Measurements from ENCODE around the gene TTC9.

The TTC9 gene

DNA sequence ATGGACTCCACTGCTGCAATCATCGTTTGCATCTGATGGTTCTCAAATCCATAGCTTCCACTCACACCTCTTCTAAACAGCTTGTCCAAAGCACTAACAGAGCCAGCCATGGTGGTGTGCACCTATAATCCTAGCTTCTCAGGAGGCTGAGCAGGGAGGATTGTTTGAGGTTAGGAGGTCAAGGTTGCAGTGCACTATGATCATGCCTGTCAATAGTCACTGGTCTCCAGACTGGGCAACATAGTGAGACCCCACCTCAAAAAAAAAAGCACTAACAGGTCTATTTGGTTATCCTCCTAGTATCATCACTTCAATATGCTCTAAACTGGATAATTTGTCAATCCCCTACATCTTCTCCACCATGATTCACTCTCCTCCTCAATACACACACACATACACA lies 63.2 kb downstream of the TTC9 start:
- no peak for DNase-seq
- TF ChIP-seq POLR2A (IDR thresholded peaks at IDR 0.05; ENCODE audit: low read length) (no peak), GATA1 (IDR thresholded peaks at IDR 0.05; ENCODE audit: low read depth, low read length) (no peak)

DNA sequence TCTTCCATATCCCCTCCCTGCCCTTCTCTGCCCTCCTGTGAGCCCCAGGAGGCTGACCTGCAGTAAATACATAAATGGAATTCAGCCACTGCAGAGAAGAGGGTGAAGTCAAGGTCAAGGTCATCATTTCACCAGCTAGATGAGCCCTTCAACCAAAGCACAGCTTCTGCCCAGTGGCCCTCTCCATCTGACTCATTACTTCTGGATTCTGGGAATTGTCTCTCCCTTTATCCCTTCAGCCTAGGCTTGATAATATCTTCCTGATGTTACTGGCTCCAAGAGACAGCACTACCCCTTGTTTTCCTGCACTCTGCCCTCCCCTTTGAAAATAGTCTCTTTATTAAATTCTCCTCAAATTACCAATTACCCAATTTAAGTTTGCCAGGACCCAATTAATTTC lies 64.5 kb downstream of the TTC9 start:
- TF ChIP-seq POLR2A (IDR thresholded peaks at IDR 0.05; ENCODE audit: low read length), result no peak
- TF ChIP-seq GATA1 (IDR thresholded peaks at IDR 0.05; ENCODE audit: low read depth, low read length), result no peak
- no peak for DNase-seq

DNA sequence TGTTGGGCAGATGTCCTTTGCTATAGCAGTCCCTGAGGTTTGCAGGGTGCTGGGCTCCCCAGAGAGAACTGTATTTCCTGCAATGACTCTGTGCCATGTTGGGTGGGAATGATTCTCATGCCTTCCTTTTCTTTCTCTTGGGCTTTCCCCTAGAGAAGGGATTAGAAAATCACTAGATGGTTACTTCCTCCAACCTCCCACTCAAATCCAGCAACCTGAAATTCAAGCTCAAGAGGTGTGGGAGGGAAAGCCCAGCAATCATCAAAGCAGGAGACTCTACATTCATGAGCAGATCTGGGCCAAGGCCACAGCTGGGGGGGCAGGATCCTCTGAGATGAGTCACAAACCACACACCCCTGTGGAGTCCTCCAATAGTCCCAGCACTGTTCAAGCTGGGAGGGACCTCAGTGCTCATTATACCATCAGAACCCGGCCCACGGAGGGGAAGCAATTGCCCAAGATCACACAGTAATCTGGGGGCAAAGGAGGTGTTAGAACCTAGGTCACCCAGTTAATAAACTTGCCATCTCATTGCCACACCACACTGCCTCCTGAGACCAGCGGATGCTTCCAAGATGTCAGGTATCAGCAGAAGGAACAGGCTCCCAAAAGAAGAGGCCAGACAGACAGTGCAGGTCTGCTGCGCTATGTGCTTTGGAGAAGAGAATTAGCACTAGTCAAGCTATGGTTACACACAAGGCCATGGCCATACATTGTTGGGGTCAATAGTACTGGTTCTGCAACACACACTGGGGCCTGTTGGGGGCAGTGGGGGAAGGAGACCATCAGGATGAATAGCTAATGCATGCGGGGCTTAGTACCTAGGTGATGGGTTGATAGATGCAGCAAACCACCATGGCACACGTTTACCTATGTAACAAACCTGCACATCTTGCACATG lies 65.7 kb downstream of the TTC9 start:
- DNase-seq, result no peak
- TF ChIP-seq GATA1 (IDR thresholded peaks at IDR 0.05; ENCODE audit: low read depth, low read length) (no peak), POLR2A (IDR thresholded peaks at IDR 0.05; ENCODE audit: low read length) (no peak)

DNA sequence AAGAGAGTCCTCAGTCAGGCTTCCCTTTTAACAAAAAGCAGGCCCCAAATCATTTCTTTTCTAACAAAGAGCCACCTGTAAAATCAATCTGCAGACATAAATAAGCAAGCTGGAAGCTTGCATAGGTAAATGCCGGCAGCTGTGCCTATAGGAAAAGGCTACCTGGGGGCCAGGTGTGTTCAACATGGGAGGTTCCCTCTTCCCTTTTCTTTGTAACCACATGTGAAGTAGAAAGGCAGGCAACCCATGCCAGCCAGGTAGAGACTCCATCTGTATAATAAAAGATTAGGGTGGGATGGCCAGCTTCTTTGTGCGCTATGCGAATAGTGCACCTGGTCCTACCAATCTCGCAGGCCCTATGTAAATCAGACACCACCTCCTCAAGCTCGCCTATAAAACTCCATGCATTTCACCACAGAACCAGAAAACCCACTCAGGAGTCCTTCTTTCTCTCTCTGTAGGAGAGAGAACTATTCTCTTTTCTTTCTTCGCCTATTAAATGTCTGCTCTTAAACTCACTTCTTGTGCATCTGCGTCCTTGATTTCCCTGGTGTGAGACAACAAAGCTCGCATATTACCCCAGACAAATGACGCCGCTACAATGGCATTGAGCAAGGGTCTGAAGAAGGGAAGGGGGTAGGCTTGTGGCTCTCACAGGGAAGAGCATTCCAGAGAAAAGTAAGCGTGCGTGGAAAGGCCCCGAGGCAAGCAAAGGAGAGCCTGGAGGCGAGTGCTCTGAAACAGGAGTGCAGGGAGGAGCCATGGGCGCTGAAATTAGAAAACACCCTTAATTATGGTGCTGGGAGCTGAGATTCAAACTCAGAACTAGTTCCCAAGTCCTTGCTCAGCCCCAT lies 67.2 kb downstream of the TTC9 start:
- TF ChIP-seq GATA1 (IDR thresholded peaks at IDR 0.05; ENCODE audit: low read depth, low read length) (no peak), POLR2A (IDR thresholded peaks at IDR 0.05; ENCODE audit: low read length) (no peak)

DNA sequence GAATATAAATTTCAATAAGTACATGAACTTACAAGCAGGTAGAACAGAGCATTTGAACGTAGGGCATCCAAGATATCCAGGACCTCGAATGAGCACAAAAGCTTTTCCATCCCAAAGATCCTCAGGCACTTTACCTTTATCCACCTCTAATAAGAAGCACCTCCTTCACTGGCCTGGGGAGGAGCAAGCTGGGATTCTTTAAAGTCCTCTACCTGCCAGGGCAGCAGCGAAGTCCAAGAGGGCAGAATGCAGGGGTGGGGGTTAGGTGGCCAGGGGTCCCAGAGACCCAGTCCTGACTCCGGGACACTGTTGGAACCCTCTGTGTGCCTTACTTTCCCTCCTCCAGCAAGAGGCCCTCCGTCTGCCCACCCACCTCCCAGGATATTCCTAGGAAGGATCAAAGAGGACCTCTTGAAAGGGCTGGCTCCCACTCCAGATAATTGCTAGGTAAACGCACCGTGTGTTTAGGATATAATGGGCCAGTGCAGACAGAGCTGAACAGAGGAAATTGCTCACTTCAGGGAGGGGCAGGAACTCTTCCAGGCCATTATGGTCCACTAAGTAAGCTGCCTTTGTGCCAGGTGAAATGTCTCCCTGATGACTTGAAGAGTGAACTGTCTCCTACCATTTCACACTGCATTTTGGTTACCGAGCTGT lies 68.1 kb downstream of the TTC9 start:
- TF ChIP-seq POLR2A (IDR thresholded peaks at IDR 0.05; ENCODE audit: low read length) (no peak), GATA1 (IDR thresholded peaks at IDR 0.05; ENCODE audit: low read depth, low read length) (no peak)

More for the DNA sequence above, 67.2 kb downstream of the TTC9 start:
- no peak for DNase-seq

DNA sequence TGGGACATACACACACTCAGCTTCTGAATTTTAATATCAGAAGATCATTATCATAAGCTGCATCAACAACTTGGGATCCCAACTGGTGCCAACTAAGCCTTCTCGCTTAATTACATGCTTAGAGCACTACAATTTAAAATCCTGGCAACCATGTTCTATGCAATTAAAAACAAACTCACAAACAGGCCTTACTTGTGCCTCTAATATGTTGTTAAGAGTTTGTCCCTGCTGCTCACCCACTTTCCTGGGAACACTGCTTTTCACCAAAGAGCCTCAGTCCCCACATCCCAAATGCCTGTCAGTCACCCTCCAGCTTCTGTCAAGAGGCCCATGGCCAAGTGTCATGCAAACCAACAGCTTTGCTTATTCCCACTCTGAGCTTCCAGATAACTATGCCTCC lies 69.7 kb downstream of the TTC9 start:
- no peak for DNase-seq
- TF ChIP-seq POLR2A (IDR thresholded peaks at IDR 0.05; ENCODE audit: low read length) (no peak), GATA1 (IDR thresholded peaks at IDR 0.05; ENCODE audit: low read depth, low read length) (no peak)

More for the DNA sequence above, 68.1 kb downstream of the TTC9 start:
- no peak for DNase-seq

DNA sequence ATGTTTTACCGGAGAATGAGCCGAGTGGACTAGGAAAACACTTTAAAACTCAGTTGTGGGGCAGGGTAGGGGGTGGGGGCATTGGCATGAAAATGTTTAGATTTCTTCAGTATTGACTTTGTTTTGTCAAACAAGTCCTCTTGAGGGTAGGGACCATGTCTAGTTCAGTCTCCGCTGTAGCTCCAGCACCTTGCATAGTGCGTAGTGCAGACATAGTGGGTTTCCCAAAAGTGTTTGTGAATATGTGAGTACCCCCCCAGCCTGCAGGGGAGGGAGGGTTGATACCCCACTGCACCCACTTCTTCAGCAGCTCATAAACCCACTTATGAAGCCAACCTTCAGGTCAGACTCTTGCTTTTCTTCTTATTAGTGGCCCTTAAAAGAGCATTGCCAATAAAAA lies 71.4 kb downstream of the TTC9 start:
- TF ChIP-seq GATA1 (IDR thresholded peaks at IDR 0.05; ENCODE audit: low read depth, low read length) (no peak), POLR2A (IDR thresholded peaks at IDR 0.05; ENCODE audit: low read length) (no peak)
- no peak for DNase-seq

DNA sequence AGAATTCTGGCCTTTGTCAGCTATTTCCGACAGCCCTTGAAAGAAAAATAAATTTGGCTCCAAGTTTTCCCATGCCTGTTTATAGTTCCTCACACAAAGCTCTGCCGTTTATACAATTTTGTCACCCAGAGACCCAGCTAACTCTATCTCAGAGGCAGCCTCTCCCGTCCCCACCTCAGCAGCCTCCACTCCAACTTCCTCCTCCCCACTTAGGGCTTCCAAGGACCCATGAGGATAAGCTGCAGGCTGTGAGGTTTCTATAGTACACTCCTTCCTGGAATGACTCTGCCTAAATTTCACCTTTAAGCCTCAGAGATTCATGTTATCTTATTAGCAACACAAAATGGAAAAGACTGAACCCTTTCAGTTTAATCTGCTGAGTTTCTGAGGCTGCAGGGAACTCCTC lies 71.8 kb downstream of the TTC9 start:
- no peak for DNase-seq
- TF ChIP-seq POLR2A (IDR thresholded peaks at IDR 0.05; ENCODE audit: low read length) (no peak), GATA1 (IDR thresholded peaks at IDR 0.05; ENCODE audit: low read depth, low read length) (no peak)

DNA sequence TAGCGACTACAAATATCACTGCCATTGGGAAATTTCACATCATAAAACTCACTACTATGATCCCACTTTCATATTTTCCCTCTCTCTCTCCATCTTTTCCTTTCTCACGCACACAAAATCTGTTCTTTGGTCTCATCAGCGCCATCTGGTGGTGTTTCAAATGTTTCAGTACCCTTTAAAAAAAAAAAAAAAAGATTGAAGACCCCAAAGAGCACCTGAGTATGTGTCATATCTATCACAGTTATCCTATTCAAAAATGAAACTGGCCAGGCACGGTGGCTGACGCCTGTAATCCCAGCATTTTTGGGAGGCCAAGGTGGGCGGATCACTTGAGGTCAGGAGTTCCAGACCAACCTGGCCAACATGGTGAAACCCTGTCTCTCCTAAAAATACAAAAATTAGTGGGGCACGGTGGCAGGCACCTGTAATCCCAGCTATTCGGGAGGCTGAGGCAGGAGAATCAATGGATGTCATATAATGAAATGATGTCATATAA lies 72.4 kb downstream of the TTC9 start:
- DNase-seq, result peak; percentile 29 to 66
- TF ChIP-seq POLR2A (IDR thresholded peaks at IDR 0.05; ENCODE audit: low read length) (no peak), GATA1 (IDR thresholded peaks at IDR 0.05; ENCODE audit: low read depth, low read length) (no peak)

DNA sequence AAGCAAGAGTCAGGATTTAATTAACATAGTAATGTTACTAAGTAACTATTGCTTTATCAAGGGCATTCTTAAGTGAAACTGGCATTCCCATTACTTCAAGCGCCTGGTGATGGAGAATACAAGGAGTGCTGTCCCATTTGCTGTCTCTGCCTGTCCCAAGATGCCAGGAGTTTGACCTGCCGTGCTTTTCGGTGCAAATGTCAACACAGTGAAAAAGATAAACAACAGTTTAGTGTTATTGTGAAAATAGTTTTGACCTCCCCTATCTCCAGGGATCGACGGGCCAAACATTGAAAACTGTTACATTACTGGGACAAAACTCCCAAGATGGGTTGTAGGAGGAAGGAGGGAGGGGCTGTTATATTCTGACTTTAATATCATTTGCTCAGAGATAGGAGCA lies 74.8 kb downstream of the TTC9 start:
- TF ChIP-seq GATA1 (IDR thresholded peaks at IDR 0.05; ENCODE audit: low read depth, low read length) (no peak), POLR2A (IDR thresholded peaks at IDR 0.05; ENCODE audit: low read length) (no peak)
- DNase-seq, result no peak

DNA sequence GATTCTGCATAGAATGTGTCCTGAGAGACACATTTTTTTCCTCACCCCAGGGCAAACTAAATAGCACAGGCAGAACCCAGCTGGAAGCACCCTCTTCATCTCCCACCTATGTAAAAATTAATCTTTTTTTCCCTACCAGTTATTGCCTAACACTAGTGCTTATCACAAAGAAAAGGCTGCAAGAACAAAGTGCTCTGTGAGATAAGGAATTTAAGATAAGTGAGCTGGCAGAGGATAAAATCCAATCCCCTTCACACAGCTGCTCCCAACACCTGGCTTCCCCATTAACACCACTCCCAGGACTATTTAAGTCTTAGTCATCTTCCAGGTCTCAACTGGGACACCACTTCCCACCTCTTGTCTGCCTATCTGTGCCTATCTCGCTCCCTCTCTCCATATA lies 75.2 kb downstream of the TTC9 start:
- DNase-seq, result peak in 1 of 2 experiments; percentile 27
- no peak for TF ChIP-seq GATA1 (IDR thresholded peaks at IDR 0.05; ENCODE audit: low read depth, low read length)
- TF ChIP-seq POLR2A (IDR thresholded peaks at IDR 0.05; ENCODE audit: low read length), result no peak

DNA sequence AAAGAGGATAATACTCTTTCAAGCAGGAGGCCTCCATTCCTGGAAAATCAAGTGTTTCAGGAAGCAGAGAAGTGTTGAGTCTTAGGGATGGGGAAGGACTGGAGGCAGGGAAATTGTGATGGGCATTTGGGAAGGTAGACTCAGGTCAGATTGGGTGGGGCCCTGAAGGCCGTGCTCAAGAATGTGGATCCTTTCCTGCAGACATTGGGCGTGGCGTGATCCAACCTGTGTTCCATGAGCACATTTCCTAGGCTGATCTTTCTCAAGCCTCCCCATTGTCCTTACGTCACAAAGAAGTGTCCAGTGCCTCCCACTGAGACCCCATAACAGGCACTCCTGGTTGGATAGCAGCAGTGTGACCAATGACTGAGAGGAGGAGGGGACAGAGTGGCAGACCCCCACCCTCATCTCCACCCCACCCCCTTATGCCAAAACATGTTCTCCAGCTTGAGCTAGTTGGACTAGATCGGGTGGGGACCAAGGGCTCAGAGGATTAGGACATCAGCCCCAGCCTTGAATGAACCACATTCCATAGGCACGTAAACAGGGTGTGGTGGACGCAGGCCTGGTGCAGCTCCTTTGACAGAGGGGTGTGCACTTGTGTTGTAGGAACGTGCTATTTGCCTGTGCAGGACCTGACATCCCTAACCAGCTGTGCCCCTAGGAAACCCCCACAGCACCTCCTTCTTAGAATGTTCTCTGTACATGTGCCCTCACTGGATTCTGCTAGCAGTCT lies 76.8 kb downstream of the TTC9 start:
- TF ChIP-seq POLR2A (IDR thresholded peaks at IDR 0.05; ENCODE audit: low read length) (no peak), GATA1 (IDR thresholded peaks at IDR 0.05; ENCODE audit: low read depth, low read length) (no peak)
- no peak for DNase-seq

DNA sequence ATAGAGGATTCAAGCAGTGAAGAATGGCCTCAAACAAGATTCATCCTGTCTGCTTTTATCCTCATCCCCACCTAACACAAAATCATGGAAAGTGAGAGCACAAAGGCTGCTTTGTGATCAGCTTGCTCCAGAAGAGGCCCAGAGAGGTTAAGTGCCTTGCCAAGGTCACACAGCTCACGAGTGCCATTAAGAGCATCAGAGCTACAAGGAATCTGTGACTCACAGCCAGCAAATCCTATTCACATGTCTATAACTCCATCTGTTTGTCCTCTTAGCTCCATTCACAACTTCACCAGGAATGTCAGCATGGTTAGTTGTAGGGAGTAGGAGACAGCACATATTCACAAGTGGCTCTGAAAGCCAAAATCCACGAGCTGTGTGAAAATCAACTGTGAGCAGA lies 79.8 kb downstream of the TTC9 start:
- no peak for TF ChIP-seq GATA1 (IDR thresholded peaks at IDR 0.05; ENCODE audit: low read depth, low read length)
- TF ChIP-seq POLR2A (IDR thresholded peaks at IDR 0.05; ENCODE audit: low read length), result no peak
- no peak for DNase-seq

All from erythroblast (primary cell).